GM20431 (cell line): ENCODE results near the gene ADAMTS2.

Source experiments
- in situ Hi-C: fragments of 300-500 bp; cut with MseI, MboI; formaldehyde crosslinking; loops from one replicate; pipeline ENCODE4 v1.15.0; 2020; ENCODE audit warnings: low sequenced_read_pairs; ENCODE audit not compliant: unreplicated experiment

The ADAMTS2 gene

GRCh38 chr5:179373101-179373934 is 28.1 kb upstream of the ADAMTS2 start:
- in situ Hi-C loops: no loop called here

- in situ Hi-C loops: no loop called here
Observed at GRCh38 chr5:179371681-179372680, 26.7 kb upstream of the ADAMTS2 start.

GRCh38 chr5:179371121-179371510 is 25.9 kb upstream of the ADAMTS2 start:
- in situ Hi-C loops: no loop called here

GRCh38 chr5:179370490-179371120 is 25.3 kb upstream of the ADAMTS2 start:
- in situ Hi-C loops: no loop called here

- in situ Hi-C loops: no loop called here
Observed at GRCh38 chr5:179369530-179369884, 24.2 kb upstream of the ADAMTS2 start.

GRCh38 chr5:179368806-179369529 is 23.7 kb upstream of the ADAMTS2 start:
- in situ Hi-C loops: no loop called here

GRCh38 chr5:179368126-179368805 is 23.0 kb upstream of the ADAMTS2 start:
- in situ Hi-C loops: no loop called here

GRCh38 chr5:179367491-179367890 is 22.2 kb upstream of the ADAMTS2 start:
- in situ Hi-C loops: no loop called here

GRCh38 chr5:179362355-179362754 is 17.1 kb upstream of the ADAMTS2 start:
- in situ Hi-C loops: no loop called here

GRCh38 chr5:179361037-179361603 is 15.9 kb upstream of the ADAMTS2 start:
- in situ Hi-C loops: no loop called here

- in situ Hi-C loops: no loop called here
Observed at GRCh38 chr5:179357031-179357430, 11.8 kb upstream of the ADAMTS2 start.

GRCh38 chr5:179355976-179356974 is 11.0 kb upstream of the ADAMTS2 start:
- in situ Hi-C loops: no loop called here

- in situ Hi-C loops: no loop called here
Observed at GRCh38 chr5:179354305-179354882, 9.1 kb upstream of the ADAMTS2 start.

- in situ Hi-C loops: no loop called here
Observed at GRCh38 chr5:179348843-179349242, 3.6 kb upstream of the ADAMTS2 start.

- in situ Hi-C loops: no loop called here
Observed at GRCh38 chr5:179348011-179348530, 2.8 kb upstream of the ADAMTS2 start.

GRCh38 chr5:179347581-179347980 is 2.3 kb upstream of the ADAMTS2 start:
- in situ Hi-C loops: no loop called here

- in situ Hi-C loops: no loop called here
Observed at GRCh38 chr5:179346875-179347274, 1.6 kb upstream of the ADAMTS2 start.
